Neural crest cell (in vitro differentiated cells): ENCODE results near the gene ACCSL. TPM values are rescaled to one million over a fixed set of nuclear protein-coding genes. Genes with fewer than 3 reads are reported as not detected.

Experiments
- DNase-seq: peaks from one replicate; pipeline ENCODE4 v3.0.0; 2021; ENCODE audit warnings: low read depth, mixed read lengths, low spot score
- H3K27ac Mint-ChIP-seq: one replicate; pipeline ENCODE4 v1.8.0; 2021; ENCODE audit warnings: mild to moderate bottlenecking, mixed read lengths; ENCODE audit not compliant: unreplicated experiment
- H3K27me3 Mint-ChIP-seq: 2 replicates; pipeline ENCODE4 v1.8.0; 2021; ENCODE audit warnings: low read depth, mild to moderate bottlenecking, mixed read lengths
- H3K36me3 Mint-ChIP-seq: 2 replicates; pipeline ENCODE4 v1.8.0; 2021; ENCODE audit warnings: low read depth, mild to moderate bottlenecking, mixed read lengths
- H3K4me1 Mint-ChIP-seq: 2 replicates; pipeline ENCODE4 v1.8.0; 2021; ENCODE audit warnings: mixed read lengths
- H3K4me3 Mint-ChIP-seq: one replicate; pipeline ENCODE4 v1.8.0; 2021; ENCODE audit warnings: mild to moderate bottlenecking, mixed read lengths
- H3K9me3 Mint-ChIP-seq: 2 replicates; pipeline ENCODE4 v1.8.0; 2021; ENCODE audit warnings: mixed read lengths
- CTCF ChIP-seq: fragments of 200-600 bp; sonication (generic); conservative IDR thresholded peaks from 2 replicates; pipeline ENCODE4 v1.5.0; 2021; ENCODE audit warnings: antibody characterized with exemption, mild to moderate bottlenecking
- total RNA-seq: library from RNA; stranded (reverse); gene quantifications from 2 replicates; pipeline ENCODE4 v1.2.1, GENCODE V29; 2021

ACCSL gene
- total RNA-seq, 1 donor from 2014 or later: not detected

DNA sequence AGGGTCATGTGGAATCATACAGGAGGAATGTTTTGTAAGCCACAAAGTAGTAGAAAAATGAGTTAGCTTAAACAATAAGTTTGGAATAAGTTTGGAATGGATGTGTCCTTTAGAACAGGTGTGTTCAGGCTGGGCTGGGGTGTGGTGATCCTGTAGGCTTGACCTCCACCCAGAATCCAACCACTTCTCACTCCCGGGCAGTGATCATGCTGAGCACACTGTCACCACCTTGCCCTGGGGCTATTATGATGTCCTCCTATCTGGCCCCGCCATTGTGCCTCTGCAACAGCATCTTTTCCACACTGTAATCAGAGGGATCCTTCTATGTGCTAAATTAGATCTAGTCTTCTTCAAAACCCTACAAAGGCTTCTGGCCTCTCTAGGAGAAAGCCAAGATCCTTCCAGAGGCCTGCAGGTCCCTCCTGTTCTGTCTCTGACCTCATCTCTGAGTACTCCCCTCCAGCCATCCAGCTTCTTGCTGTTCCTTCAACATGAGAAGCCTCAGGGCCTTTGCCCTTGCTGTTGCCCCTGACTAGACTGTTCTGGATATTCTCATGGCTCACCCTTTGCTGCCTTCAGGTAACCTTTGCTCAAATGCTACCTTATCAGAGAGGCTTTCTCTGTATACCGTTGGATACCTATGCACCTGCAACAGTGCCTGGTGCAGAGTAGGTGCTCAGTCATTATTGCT, 18.8 kb upstream of the ACCSL start:
- DNase-seq: no peak
- H3K4me3 Mint-ChIP-seq: no peak overlapping the region
- H3K27ac Mint-ChIP-seq: no peak overlapping the region
- H3K27me3 Mint-ChIP-seq: no peaks in the 10 kb centered on the region
- peaks cover 7% of the 10 kb centered on the region for H3K9me3 Mint-ChIP-seq
- TF ChIP-seq CTCF: no peak
- H3K4me1 Mint-ChIP-seq: peaks cover 46% of the 10 kb centered on the region
- peaks cover 7% of the 10 kb centered on the region for H3K36me3 Mint-ChIP-seq

DNA sequence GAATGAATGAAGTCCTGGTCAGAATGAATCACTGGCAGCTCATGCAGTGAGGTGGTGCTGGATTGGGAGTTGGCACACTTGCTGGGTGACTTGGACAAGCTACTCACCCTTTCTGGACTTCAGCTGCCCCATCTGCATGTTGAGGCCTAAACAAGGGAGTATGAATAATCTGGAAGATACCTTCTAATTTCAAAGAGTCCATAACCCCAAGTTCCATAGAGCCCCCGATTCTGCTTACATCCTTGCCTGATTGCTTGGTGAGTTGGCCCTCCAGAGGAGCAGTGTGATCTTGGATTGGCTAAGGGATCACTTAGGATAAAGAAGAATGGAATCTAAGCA, 18.3 kb upstream of the ACCSL start:
- Mint-ChIP-seq H3K4me1 (peaks cover 50% of the 10 kb centered on the region), H3K36me3 (peaks cover 7% of the 10 kb centered on the region), H3K9me3 (peaks cover 7% of the 10 kb centered on the region), H3K27me3 (no peaks in the 10 kb centered on the region), H3K4me3 (no peak overlapping the region), H3K27ac (no peak overlapping the region)
- DNase-seq: no peak
- TF ChIP-seq CTCF: no peak

GRCh38 chr11:44029977-44030911, 17.5 kb upstream of the ACCSL start:
- peaks cover 7% of the 10 kb centered on the region for H3K36me3 Mint-ChIP-seq

DNA sequence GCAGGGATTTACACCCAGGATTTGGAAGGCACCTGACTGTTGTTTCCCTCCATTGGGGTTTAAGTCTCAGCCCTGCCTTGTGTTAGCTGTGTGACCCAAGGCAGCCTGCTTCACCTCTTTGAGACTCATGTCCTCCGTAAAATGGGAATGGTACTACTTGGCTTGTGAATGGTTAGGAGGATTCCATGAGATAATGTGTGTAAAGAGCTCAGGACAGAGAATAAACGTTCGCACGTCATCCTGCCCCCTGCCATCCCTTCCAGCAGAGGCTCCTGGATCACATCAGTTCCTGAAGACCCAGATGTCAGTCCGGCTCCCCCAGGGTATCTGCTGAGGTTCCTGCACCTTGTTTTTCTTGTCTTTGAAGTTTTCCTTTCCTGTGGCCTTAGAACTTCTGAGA, 16.8 kb upstream of the ACCSL start:
- H3K9me3 Mint-ChIP-seq: peaks cover 4% of the 10 kb centered on the region
- no peak for TF ChIP-seq CTCF
- H3K27me3 Mint-ChIP-seq: no peaks in the 10 kb centered on the region
- no peak overlapping the region for H3K4me3 Mint-ChIP-seq
- H3K4me1 Mint-ChIP-seq: peaks cover 55% of the 10 kb centered on the region
- H3K36me3 Mint-ChIP-seq: peaks cover 4% of the 10 kb centered on the region
- no peak for DNase-seq
- no peak overlapping the region for H3K27ac Mint-ChIP-seq

More at GRCh38 chr11:44029977-44030911, 17.5 kb upstream of the ACCSL start:
- Mint-ChIP-seq H3K9me3 (peaks cover 7% of the 10 kb centered on the region), H3K4me3 (peak overlapping the region; percentile 56), H3K4me1 (peaks cover 55% of the 10 kb centered on the region), H3K27ac (peak overlapping the region; percentile 96), H3K27me3 (no peaks in the 10 kb centered on the region)
- no peak for TF ChIP-seq CTCF
- peak; percentile 29 for DNase-seq

- Mint-ChIP-seq H3K4me1 (peaks cover 55% of the 10 kb centered on the region), H3K4me3 (no peak overlapping the region), H3K9me3 (no peaks in the 10 kb centered on the region), H3K36me3 (no peaks in the 10 kb centered on the region), H3K27ac (no peak overlapping the region), H3K27me3 (no peaks in the 10 kb centered on the region)
- no peak for TF ChIP-seq CTCF
- DNase-seq: no peak
These were observed 16.2 kb upstream of the ACCSL start for GRCh38 chr11:44031549-44031948.
